H1 (cell line): Measurements from ENCODE around the gene SESN1. TPM values are rescaled to one million over a fixed set of nuclear protein-coding genes. Genes with fewer than 3 reads are reported as not detected.

Source experiments
- CTCF ChIA-PET: fragments of 300-600 bp; sonication (Branson Sonifier 250); formaldehyde crosslinking; loops from one replicate; lab custom pipeline; 2021; ENCODE audit not compliant: partially characterized antibody; lab: Charles Lee
- POLR2A ChIA-PET: fragments of 300-600 bp; sonication (Branson Sonifier 250); formaldehyde crosslinking; loops from one replicate; lab custom pipeline; 2021; ENCODE audit warnings: inconsistent platforms; ENCODE audit not compliant: partially characterized antibody; lab: Charles Lee
- DNase-seq, 2 experiments: peaks; one replicate each; pipeline versions ENCODE4 v3.0.0 to v3.0.0-alpha.2; 2010 to 2022; ENCODE audit warnings: low spot score in 2 of 2, low read depth in 1 of 2, mixed read lengths in 1 of 2
- FAIRE-seq: peaks from 2 replicates; lab custom pipeline; 2011; peaks lifted over from hg19 to GRCh38; lab: Jason Lieb, UNC
- H2AFZ ChIP-seq: 2 replicates; pipeline ENCODE4 v1.8.1; 2012; ENCODE audit warnings: low read length, inconsistent platforms
- H2AK5ac ChIP-seq: 2 replicates; pipeline ENCODE4 v1.6.1; 2013; ENCODE audit warnings: low read depth, low read length
- H2BK120ac ChIP-seq: replicated peaks from 2 replicates; pipeline ENCODE3; 2013; ENCODE audit warnings: low read depth, low read length, inconsistent platforms
- H2BK12ac ChIP-seq: 2 replicates; pipeline ENCODE4 v1.6.1; 2013; ENCODE audit warnings: low read depth, low read length
- H2BK15ac ChIP-seq: 2 replicates; pipeline ENCODE4 v1.6.1; 2013; ENCODE audit warnings: low read length
- H2BK20ac ChIP-seq: 2 replicates; pipeline ENCODE4 v1.6.1; 2013; ENCODE audit warnings: low read length
- H2BK5ac ChIP-seq: 2 replicates; pipeline ENCODE4 v1.6.1; 2013; ENCODE audit warnings: low read depth, low read length
- H3K14ac ChIP-seq: 2 replicates; pipeline ENCODE4 v1.6.1; 2013; ENCODE audit warnings: inconsistent platforms; ENCODE audit not compliant: insufficient read length
- H3K18ac ChIP-seq: 2 replicates; pipeline ENCODE4 v1.6.1; 2013; ENCODE audit warnings: low read length; ENCODE audit errors: extremely low read depth
- H3K23ac ChIP-seq: 2 replicates; pipeline ENCODE4 v1.6.1; 2013; ENCODE audit warnings: inconsistent platforms; ENCODE audit not compliant: insufficient read length
- H3K23me2 ChIP-seq: 2 replicates; pipeline ENCODE4 v1.6.1; 2013; ENCODE audit warnings: low read depth, low read length
- H3K27ac ChIP-seq: 2 replicates; pipeline ENCODE4 v1.6.1; 2011; ENCODE audit warnings: low read depth, low read length, inconsistent platforms
- H3K27me3 ChIP-seq, 4 experiments: replicated peaks in 1 of 4; 1 replicate in 1 of 4; 2 replicates in 3 of 4; pipeline versions ENCODE4 v1.6.1 to v1.8.1; 2011 to 2013; ENCODE audit warnings: low read length in 3 of 4, mild to moderate bottlenecking in 3 of 4, inconsistent platforms in 2 of 4, mixed read lengths in 2 of 4, moderate library complexity in 1 of 4; ENCODE audit not compliant: control insufficient read depth in 3 of 4, insufficient read depth in 3 of 4; ENCODE audit errors: extremely low read depth in 1 of 4
- H3K36me3 ChIP-seq, 4 experiments: 2 replicates each; pipeline versions ENCODE4 v1.6.1 to v1.8.1; 2011 to 2013; ENCODE audit warnings: mild to moderate bottlenecking in 4 of 4, low read length in 3 of 4, moderate library complexity in 2 of 4, control low read depth in 1 of 4, inconsistent platforms in 1 of 4; ENCODE audit not compliant: insufficient read depth in 4 of 4, control insufficient read depth in 2 of 4
- H3K4ac ChIP-seq: replicated peaks from 2 replicates; pipeline ENCODE3; 2013; ENCODE audit warnings: low read length, low read depth, mixed read lengths, inconsistent platforms; ENCODE audit not compliant: insufficient read length
- H3K4me1 ChIP-seq, 4 experiments: replicated peaks in 1 of 4; 1 replicate in 1 of 4; 2 replicates in 3 of 4; pipeline versions ENCODE4 v1.6.1 to v1.8.1; 2011 to 2013; ENCODE audit warnings: low read length in 3 of 4, inconsistent platforms in 2 of 4, mixed read lengths in 1 of 4; ENCODE audit not compliant: insufficient read depth in 4 of 4, control insufficient read depth in 3 of 4
- H3K4me2 ChIP-seq, 2 experiments: 2 replicates each; pipeline versions ENCODE4 v1.6.1 to v1.8.1; 2011 to 2013; ENCODE audit warnings: low read depth in 2 of 2, low read length in 2 of 2, control low read depth in 1 of 2, inconsistent platforms in 1 of 2, mild to moderate bottlenecking in 1 of 2; ENCODE audit not compliant: insufficient read depth in 1 of 2
- H3K4me3 ChIP-seq, 4 experiments: fragments of 200-600, 300-600 bp in 1 of 4; sonication (generic), shearing (Covaris generic), sonication (Bioruptor Twin) in 1 of 4; 2 replicates each; pipeline versions ENCODE4 v1.5.1 to v1.8.1; 2011 to 2016; ENCODE audit warnings: low read length in 4 of 4, low read depth in 3 of 4, control low read depth in 2 of 4, inconsistent platforms in 2 of 4, mild to moderate bottlenecking in 2 of 4, mixed read lengths in 1 of 4, moderate library complexity in 1 of 4; ENCODE audit not compliant: insufficient read depth in 2 of 4; ENCODE audit errors: extremely low read depth in 1 of 4
- H3K56ac ChIP-seq: replicated peaks from 2 replicates; pipeline ENCODE3; 2013; ENCODE audit warnings: low read depth, mild to moderate bottlenecking, mixed read lengths, low read length, inconsistent platforms; ENCODE audit not compliant: insufficient read length
- H3K79me1 ChIP-seq: 2 replicates; pipeline ENCODE4 v1.6.1; 2013; ENCODE audit warnings: low read depth, low read length, control low read depth
- H3K79me2 ChIP-seq, 2 experiments: 2 replicates each; pipeline versions ENCODE4 v1.6.1 to v1.8.1; 2012 to 2013; ENCODE audit warnings: low read length in 2 of 2, mild to moderate bottlenecking in 2 of 2, inconsistent platforms in 1 of 2; ENCODE audit not compliant: insufficient read depth in 2 of 2, control insufficient read depth in 1 of 2
- H3K9ac ChIP-seq, 4 experiments: replicated peaks in 1 of 4; 1 replicate in 1 of 4; 2 replicates in 3 of 4; pipeline versions ENCODE4 v1.6.1 to v1.8.1; 2011 to 2013; ENCODE audit warnings: low read depth in 3 of 4, low read length in 3 of 4, control low read depth in 2 of 4, mild to moderate bottlenecking in 2 of 4, moderate library complexity in 2 of 4, inconsistent platforms in 1 of 4; ENCODE audit errors: extremely low read depth in 1 of 4
- H3K9me3 ChIP-seq, 2 experiments: 2 replicates each; pipeline versions ENCODE4 v1.6.1 to v1.8.1; 2012 to 2013; ENCODE audit warnings: mild to moderate bottlenecking in 2 of 2, moderate library complexity in 2 of 2, control low read depth in 1 of 2, inconsistent platforms in 1 of 2, low read depth in 1 of 2, low read length in 1 of 2, mixed read lengths in 1 of 2; ENCODE audit not compliant: insufficient read depth in 2 of 2
- H4K20me1 ChIP-seq, 2 experiments: replicated peaks in 1 of 2; 2 replicates each; pipeline versions ENCODE3 to v1.8.1; 2011 to 2013; ENCODE audit warnings: inconsistent platforms in 2 of 2, low read length in 2 of 2, mild to moderate bottlenecking in 1 of 2; ENCODE audit not compliant: insufficient read depth in 2 of 2, control insufficient read depth in 1 of 2
- H4K5ac ChIP-seq: 2 replicates; pipeline ENCODE4 v1.6.1; 2013; ENCODE audit warnings: low read length, low read depth, mixed read lengths, inconsistent platforms; ENCODE audit not compliant: insufficient read length
- H4K8ac ChIP-seq: 2 replicates; pipeline ENCODE4 v1.8.0; 2013; ENCODE audit warnings: mild to moderate bottlenecking, moderate library complexity, low read length, inconsistent platforms; ENCODE audit not compliant: insufficient read depth; ENCODE audit errors: extremely low read depth
- H4K91ac ChIP-seq: replicated peaks from 2 replicates; pipeline ENCODE3; 2013; ENCODE audit warnings: low read length, mixed read lengths, inconsistent platforms; ENCODE audit not compliant: insufficient read length
- BACH1 ChIP-seq: IDR thresholded peaks from 2 replicates; pipeline ENCODE4 v1.6.1; 2012; ENCODE audit warnings: low read length, improper control_type of control experiment
- BRCA1 ChIP-seq: IDR thresholded peaks from 2 replicates; pipeline ENCODE4 v1.6.1; 2012; ENCODE audit warnings: low read depth, low read length, improper control_type of control experiment
- GTF2F1 ChIP-seq: IDR thresholded peaks from 2 replicates; pipeline ENCODE4 v1.6.1; 2012; ENCODE audit warnings: low read depth, low read length, improper control_type of control experiment, borderline replicate concordance
- HDAC2 ChIP-seq, 2 experiments: fragments of 300-600 bp in 1 of 2; sonication (generic) in 1 of 2; IDR thresholded peaks; 2 replicates each; pipeline ENCODE4 v1.6.1; 2011 to 2012; ENCODE audit warnings: low read depth in 2 of 2, low read length in 2 of 2, mild to moderate bottlenecking in 2 of 2, moderate library complexity in 2 of 2, borderline replicate concordance in 1 of 2, inconsistent platforms in 1 of 2
- HDAC6 ChIP-seq: IDR thresholded peaks from one replicate; pipeline ENCODE4 v1.7.1; 2012; ENCODE audit warnings: low read depth, mild to moderate bottlenecking, inconsistent platforms, low read length, moderate library complexity
- KDM5A ChIP-seq: fragments of 200-600 bp; IDR thresholded peaks from 2 replicates; pipeline ENCODE4 v1.7.1; 2012; ENCODE audit warnings: mild to moderate bottlenecking, low read length, inconsistent platforms, mixed read lengths
- MAFK ChIP-seq: IDR thresholded peaks from 2 replicates; pipeline ENCODE4 v1.6.1; 2012; ENCODE audit warnings: low read depth, mild to moderate bottlenecking, improper control_type of control experiment, low read length
- POLR2AphosphoS5 ChIP-seq: IDR thresholded peaks from 2 replicates; pipeline ENCODE4 v1.6.1; 2011; ENCODE audit warnings: low read depth, low read length
- RNF2 ChIP-seq: fragments of 200-900, 300-1000 bp; sonication (generic); IDR thresholded peaks from 2 replicates; pipeline ENCODE4 v1.7.1; 2016; ENCODE audit warnings: borderline replicate concordance, low read depth, mild to moderate bottlenecking, antibody characterized with exemption, low read length; ENCODE audit not compliant: poor library complexity, severe bottlenecking; ENCODE audit errors: missing control alignments
- SIRT6 ChIP-seq: IDR thresholded peaks from one replicate; pipeline ENCODE4 v1.7.1; 2012; ENCODE audit warnings: low read length, inconsistent platforms
- SP2 ChIP-seq: IDR thresholded peaks from 2 replicates; pipeline ENCODE4 v1.6.1; 2012; ENCODE audit warnings: mild to moderate bottlenecking, low read length, inconsistent platforms
- TBP ChIP-seq: IDR thresholded peaks from 2 replicates; pipeline ENCODE4 v1.6.1; 2011; ENCODE audit warnings: low read depth, low read length, improper control_type of control experiment
- WGBS, 2 experiments: shearing (Covaris generic) in 1 of 2; methylation state at CpG; one replicate each; pipeline versions ENCODE4 v1.1.6 to v1.1.7; 2013 to 2015; ENCODE audit warnings: low lambda C conversion rate in 2 of 2, mixed read lengths in 2 of 2, inconsistent platforms in 1 of 2, low coverage in 1 of 2, missing lambda C conversion rate in 1 of 2; ENCODE audit not compliant: insufficient replicate concordance in 2 of 2, insufficient coverage in 1 of 2, insufficient read length in 1 of 2; ENCODE audit errors: extremely low coverage in 1 of 2, missing lambda C conversion rate in 1 of 2; 5-methylcytosine and 5-hydroxymethylcytosine counted together
- polyA plus RNA-seq, 7 experiments: library from polyadenylated mRNA; depleted of rRNA in 3 of 7; stranded (reverse) in 5 of 7; unstranded in 2 of 7; fragments of >200 nt in 5 of 7; fragments of 200-250 nt in 2 of 7; gene quantifications; 1 replicate in 5 of 7; 2 replicates in 1 of 7; 4 replicates in 1 of 7; pipeline versions ENCODE4 v1.2.1 to v1.2.3, GENCODE V29; 2011 to 2013; ENCODE audit warnings: missing spikeins in 2 of 7, mixed read lengths in 2 of 7
- total RNA-seq: library from RNA; stranded (reverse); fragmentation: NEBNext Ultra II Directional; extraction: Animal tissue kit (Norgen Biotek cat#: 25700); gene quantifications from 2 replicates; pipeline ENCODE4 v1.2.1, GENCODE V29; 2021
- TF ChIP-seq, protein P1 (sequence below): IDR thresholded peaks from 2 replicates; pipeline ENCODE4 v1.6.1; 2012; ENCODE audit warnings: inconsistent platforms

The SESN1 gene
- total and polyA plus RNA-seq, 2 of the 8 experiments (the other 6 are each of a cell fraction or from before 2014, with no cell fraction given): 12.8 to 15.6 TPM

DNA sequence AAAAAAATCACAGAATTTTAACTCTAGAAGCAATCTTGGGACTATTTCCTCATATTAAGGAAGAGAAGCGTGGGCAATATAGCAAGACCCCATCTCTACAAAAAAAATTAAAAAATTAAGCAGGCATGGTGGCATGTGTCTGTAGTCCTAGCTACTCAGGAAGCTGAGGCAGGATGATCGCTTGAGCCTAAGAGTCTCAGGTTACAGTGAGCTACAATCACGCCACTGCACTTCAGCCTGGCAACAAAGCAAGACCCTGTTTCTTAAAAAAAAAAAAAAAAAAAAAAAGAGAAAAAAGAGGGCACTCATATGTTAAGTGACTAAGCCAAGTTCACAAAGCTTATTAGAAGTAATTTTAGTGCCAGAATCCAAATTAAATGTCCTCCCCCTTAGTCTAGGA lies 100.8 kb downstream of the SESN1 start:
- Histone ChIP-seq H3K27me3 (peaks cover 0 to 1% (median 0%) of the 10 kb centered on the region in 4 experiments; a peak in 1 of 7 replicates), H3K4me3 (no peak overlapping the region), H2BK12ac (no peak overlapping the region), H4K5ac (no peak overlapping the region), H3K79me1 (no peaks in the 10 kb centered on the region), H2BK20ac (no peak overlapping the region), H3K18ac (no peak overlapping the region), H3K14ac (no peak overlapping the region), H3K4me1 (no peaks in the 10 kb centered on the region), H2AFZ (no peak overlapping the region), H4K91ac (no peak overlapping the region), H3K4ac (no peak overlapping the region), H3K36me3 (peaks cover 0 to 37% (median 12%) of the 10 kb centered on the region in 4 experiments; a peak in 7 of 8 replicates), H3K56ac (no peak overlapping the region), H3K79me2 (no peaks in the 10 kb centered on the region), H3K9me3 (no peaks in the 10 kb centered on the region), H3K9ac (no peak overlapping the region), H3K27ac (no peak overlapping the region), H4K20me1 (no peaks in the 10 kb centered on the region), H4K8ac (no peak overlapping the region), H3K23me2 (no peaks in the 10 kb centered on the region), H2BK15ac (no peak overlapping the region), H2BK5ac (no peak overlapping the region), H3K23ac (no peak overlapping the region), H2BK120ac (no peak overlapping the region), H3K4me2 (no peak overlapping the region), H2AK5ac (no peak overlapping the region)
- ChIA-PET CTCF (interaction anchor here (1.1 kb wide), 1 partner anchor 88 kb away, joined by 3 read pairs; no protein-coding TSS in a partner anchor), POLR2A (no interaction called here)
- no peak for TF ChIP-seq TBP
- TF ChIP-seq BRCA1: no peak
- no peak for TF ChIP-seq HDAC6
- no peak for TF ChIP-seq MAFK
- no peak for TF ChIP-seq BACH1
- TF ChIP-seq GTF2F1: no peak
- no peak for TF ChIP-seq SP2
- TF ChIP-seq KDM5A: no peak
- TF ChIP-seq RNF2: no peak
- TF ChIP-seq SIRT6: no peak
- no peak for TF ChIP-seq HDAC2 (IDR thresholded peaks at IDR 0.05; ENCODE audit: borderline replicate concordance in 1 of 2, low read depth in 2 of 2, low read length in 2 of 2)
- TF ChIP-seq, protein P1, sequence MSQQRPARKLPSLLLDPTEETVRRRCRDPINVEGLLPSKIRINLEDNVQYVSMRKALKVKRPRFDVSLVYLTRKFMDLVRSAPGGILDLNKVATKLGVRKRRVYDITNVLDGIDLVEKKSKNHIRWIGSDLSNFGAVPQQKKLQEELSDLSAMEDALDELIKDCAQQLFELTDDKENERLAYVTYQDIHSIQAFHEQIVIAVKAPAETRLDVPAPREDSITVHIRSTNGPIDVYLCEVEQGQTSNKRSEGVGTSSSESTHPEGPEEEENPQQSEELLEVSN: no peak
- no peak for TF ChIP-seq POLR2AphosphoS5
- 62% methylated on average over 3 of the region's 3 CpGs; no CpG with 5 or more reads in 1 of the 2 experiments for WGBS, 2 experiments
- FAIRE-seq: no peak
- no peak for DNase-seq
